ENCODE measurements around the gene DDRGK1.

GRCh38 chr20:3163099-3164042 is 41.1 kb downstream of the DDRGK1 start:
- TF ChIP-seq POLR2AphosphoS5 (IDR thresholded peaks at IDR 0.05; ENCODE audit: low read depth, low read length) (no peak), REST (IDR thresholded peaks at IDR 0.05; ENCODE audit: insufficient read depth in 1 of 2, low read depth in 2 of 2, low read length in 2 of 2) (no peak)

Measured in PFSK-1 (cell line).